ENCODE measurements around the gene DCAF15.

DNA sequence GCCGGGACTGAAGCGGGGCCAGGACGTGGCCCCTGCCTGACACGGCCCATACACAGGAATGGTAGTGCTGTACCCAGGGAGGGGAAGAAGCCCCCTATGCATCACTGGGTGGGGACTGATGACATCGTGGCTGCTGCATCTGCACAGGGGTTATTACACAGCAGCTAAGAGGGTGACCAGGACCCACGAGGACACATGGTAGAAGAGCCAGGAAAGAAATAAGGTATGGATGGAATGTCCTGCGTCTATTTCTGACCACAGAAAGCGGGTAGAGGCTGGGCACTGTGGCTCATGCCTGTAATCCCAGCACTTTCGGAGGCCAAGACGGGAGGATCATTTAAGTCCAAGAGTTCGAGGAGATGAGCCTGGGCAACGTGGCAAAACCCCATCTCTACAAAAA is 24.1 kb downstream of the DCAF15 start:
- TF ChIP-seq, protein P1, sequence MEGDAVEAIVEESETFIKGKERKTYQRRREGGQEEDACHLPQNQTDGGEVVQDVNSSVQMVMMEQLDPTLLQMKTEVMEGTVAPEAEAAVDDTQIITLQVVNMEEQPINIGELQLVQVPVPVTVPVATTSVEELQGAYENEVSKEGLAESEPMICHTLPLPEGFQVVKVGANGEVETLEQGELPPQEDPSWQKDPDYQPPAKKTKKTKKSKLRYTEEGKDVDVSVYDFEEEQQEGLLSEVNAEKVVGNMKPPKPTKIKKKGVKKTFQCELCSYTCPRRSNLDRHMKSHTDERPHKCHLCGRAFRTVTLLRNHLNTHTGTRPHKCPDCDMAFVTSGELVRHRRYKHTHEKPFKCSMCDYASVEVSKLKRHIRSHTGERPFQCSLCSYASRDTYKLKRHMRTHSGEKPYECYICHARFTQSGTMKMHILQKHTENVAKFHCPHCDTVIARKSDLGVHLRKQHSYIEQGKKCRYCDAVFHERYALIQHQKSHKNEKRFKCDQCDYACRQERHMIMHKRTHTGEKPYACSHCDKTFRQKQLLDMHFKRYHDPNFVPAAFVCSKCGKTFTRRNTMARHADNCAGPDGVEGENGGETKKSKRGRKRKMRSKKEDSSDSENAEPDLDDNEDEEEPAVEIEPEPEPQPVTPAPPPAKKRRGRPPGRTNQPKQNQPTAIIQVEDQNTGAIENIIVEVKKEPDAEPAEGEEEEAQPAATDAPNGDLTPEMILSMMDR (conservative IDR thresholded peaks at IDR 0.05 in 1 of 2, IDR thresholded peaks at IDR 0.05 in 1 of 2; ENCODE audit: extremely low read depth in 1 of 2, insufficient read depth in 1 of 2, low read depth in 1 of 2, low read length in 2 of 2) = no peak
- TF ChIP-seq EZH2 (IDR thresholded peaks at IDR 0.05; ENCODE audit: borderline replicate concordance, low read length) = no peak

All from mammary epithelial cell (primary cell).